ENCODE results near the gene PYCR2.

PYCR2 gene

DNA sequence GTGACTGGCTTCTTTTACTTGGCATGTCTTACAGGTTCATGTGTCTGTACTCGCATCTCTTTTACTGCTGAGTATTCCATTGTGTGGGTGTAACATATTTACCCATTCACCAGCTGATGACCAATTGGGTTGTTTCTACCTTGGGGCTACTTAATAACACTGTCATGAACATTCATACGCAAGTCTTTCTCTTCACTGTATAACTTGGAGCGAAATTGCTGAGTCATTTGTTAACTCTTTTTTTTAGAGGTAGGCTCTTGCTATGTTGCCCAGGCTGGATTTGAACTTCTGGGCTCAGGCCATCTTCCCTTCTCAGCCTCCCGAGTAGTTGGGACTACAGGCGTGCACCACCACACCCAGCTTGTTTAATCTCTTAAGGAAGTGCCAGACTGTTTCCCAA, 6.5 kb downstream of the PYCR2 start:
- no peak for DNase-seq (ENCODE audit: low spot score)
- in situ Hi-C loops (cut with MboI; ENCODE audit: low pct_unique_long_range_greater_than_20kb, low sequenced_read_pairs, unreplicated experiment) = no loop called here
- no peak for TF ChIP-seq CTCF (IDR thresholded peaks at IDR 0.05; ENCODE audit: extremely low read depth, insufficient read depth, missing control alignments)

- DNase-seq (ENCODE audit: low spot score) = no peak
- TF ChIP-seq CTCF (IDR thresholded peaks at IDR 0.05; ENCODE audit: extremely low read depth, insufficient read depth, missing control alignments) = no peak
- in situ Hi-C loops (cut with MboI; ENCODE audit: low pct_unique_long_range_greater_than_20kb, low sequenced_read_pairs, unreplicated experiment) = no loop called here
Observed at GRCh38 chr1:225917101-225917500, 6.9 kb downstream of the PYCR2 start.

- in situ Hi-C loops (cut with MboI; ENCODE audit: low pct_unique_long_range_greater_than_20kb, low sequenced_read_pairs, unreplicated experiment) = no loop called here
- no peak for TF ChIP-seq CTCF (IDR thresholded peaks at IDR 0.05; ENCODE audit: extremely low read depth, insufficient read depth, missing control alignments)
- no peak for DNase-seq (ENCODE audit: low spot score)
Observed at GRCh38 chr1:225915538-225915991, 8.5 kb downstream of the PYCR2 start.

GRCh38 chr1:225914947-225915346, 9.1 kb downstream of the PYCR2 start:
- TF ChIP-seq CTCF (IDR thresholded peaks at IDR 0.05; ENCODE audit: extremely low read depth, insufficient read depth, missing control alignments) = no peak
- DNase-seq (ENCODE audit: low spot score) = no peak
- in situ Hi-C loops (cut with MboI; ENCODE audit: low pct_unique_long_range_greater_than_20kb, low sequenced_read_pairs, unreplicated experiment) = no loop called here

- TF ChIP-seq CTCF (IDR thresholded peaks at IDR 0.05; ENCODE audit: extremely low read depth, insufficient read depth, missing control alignments) = no peak
- in situ Hi-C loops (cut with MboI; ENCODE audit: low pct_unique_long_range_greater_than_20kb, low sequenced_read_pairs, unreplicated experiment) = no loop called here
- no peak for DNase-seq (ENCODE audit: low spot score)
Observed at GRCh38 chr1:225914391-225914790, 9.7 kb downstream of the PYCR2 start.

DNA sequence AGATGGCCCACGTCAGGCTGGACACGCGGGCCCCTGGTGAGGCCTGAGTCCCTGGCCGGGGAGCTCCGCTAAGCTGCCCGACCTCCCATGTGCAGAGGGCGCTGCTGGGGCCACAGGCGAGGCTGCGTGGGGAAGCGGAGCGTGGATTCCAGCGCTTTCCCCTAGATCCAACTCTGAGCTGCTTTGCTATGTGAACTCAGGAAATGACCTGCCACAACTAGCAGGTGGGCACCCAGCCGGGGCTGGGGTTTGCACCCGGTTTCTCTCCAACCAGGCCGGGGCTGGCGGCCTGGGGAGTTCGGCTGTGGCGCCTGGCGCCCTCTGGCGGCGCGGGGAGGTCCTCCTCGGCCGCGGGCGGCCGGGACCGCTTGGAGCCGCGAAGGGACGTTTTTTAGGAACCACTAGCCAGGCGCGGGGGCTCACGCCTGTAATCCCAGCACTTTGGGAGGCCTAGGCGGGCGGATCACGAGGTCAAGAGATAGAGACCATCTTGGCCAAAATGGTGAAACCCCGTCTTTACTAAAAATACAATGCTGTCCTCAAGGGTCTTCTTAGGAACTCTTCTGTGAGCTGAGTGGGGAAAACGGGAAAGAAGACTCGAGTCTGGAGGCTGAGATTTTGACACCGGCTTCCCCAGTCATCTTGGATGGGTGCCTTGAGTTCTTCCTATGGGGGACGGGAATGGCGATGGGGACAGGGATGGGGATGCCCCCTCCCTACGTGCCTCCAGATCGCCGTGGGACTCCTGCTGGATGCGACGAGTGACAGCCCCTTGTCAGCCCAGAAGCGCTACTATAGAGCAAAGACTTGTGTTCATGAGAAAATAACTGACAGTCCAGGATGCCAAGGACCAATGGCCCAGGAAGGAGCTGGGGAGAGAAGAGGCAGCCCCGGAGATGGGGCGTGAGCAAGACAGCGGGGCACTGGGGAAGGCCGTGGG, 12.6 kb downstream of the PYCR2 start:
- in situ Hi-C loops (cut with MboI; ENCODE audit: low pct_unique_long_range_greater_than_20kb, low sequenced_read_pairs, unreplicated experiment) = no loop called here
- DNase-seq (ENCODE audit: low spot score) = peak; percentile 82
- TF ChIP-seq CTCF (IDR thresholded peaks at IDR 0.05; ENCODE audit: extremely low read depth, insufficient read depth, missing control alignments) = peak; percentile 79

Measured in GM13977 (cell line).